Urothelium cell line (cell line): Measurements from ENCODE around the gene CMKLR1.

ENCODE experiments used
- DNase-seq: peaks from one replicate; pipeline ENCODE4 v3.0.0; 2011; ENCODE audit warnings: low spot score, mixed read lengths
- FAIRE-seq: peaks from 2 replicates; lab custom pipeline; 2011; peaks lifted over from hg19 to GRCh38; lab: Jason Lieb, UNC

CMKLR1 gene

DNA sequence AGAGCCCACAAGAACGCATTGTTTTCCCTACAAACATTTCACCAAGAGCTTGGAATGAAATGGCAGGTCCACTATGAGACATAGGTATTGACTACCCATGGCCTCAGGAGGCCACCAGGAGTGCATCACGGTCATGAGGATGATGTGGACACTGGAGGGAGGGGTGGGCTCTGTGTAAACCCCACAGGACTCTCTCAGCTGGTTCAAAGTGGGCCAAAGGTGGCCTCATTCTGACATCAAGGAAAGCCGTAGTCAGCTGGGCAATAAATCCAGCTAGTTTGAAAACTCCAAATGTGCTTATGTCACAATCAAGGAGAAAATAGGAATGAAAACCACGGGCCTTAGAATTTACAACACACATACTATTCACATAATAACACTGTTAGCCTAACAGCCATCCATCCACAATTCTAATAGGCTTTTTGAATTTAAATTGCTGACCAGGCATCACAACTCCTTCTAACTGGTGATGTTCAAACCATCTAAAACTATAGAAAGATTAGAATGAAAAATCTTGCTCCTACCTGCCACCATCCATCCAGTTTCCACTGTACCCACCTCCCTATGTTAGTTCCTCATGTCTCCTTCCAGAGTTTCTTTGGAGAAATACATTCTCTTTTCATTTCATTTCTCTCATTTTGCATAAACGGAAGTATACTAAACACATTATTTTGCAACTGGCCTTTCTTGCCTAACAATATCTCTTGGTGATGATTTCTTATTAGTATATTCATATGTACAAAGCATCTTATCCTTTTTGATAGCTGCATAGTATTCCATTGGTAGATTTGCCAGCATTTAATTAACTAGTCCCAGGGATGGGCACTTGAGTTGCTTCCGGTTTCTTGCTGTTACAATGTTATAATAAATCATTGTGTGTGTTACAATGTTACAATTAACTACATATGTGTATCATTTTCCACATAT, 21.5 kb downstream of the CMKLR1 start:
- DNase-seq (no peak), FAIRE-seq (no peak)

DNA sequence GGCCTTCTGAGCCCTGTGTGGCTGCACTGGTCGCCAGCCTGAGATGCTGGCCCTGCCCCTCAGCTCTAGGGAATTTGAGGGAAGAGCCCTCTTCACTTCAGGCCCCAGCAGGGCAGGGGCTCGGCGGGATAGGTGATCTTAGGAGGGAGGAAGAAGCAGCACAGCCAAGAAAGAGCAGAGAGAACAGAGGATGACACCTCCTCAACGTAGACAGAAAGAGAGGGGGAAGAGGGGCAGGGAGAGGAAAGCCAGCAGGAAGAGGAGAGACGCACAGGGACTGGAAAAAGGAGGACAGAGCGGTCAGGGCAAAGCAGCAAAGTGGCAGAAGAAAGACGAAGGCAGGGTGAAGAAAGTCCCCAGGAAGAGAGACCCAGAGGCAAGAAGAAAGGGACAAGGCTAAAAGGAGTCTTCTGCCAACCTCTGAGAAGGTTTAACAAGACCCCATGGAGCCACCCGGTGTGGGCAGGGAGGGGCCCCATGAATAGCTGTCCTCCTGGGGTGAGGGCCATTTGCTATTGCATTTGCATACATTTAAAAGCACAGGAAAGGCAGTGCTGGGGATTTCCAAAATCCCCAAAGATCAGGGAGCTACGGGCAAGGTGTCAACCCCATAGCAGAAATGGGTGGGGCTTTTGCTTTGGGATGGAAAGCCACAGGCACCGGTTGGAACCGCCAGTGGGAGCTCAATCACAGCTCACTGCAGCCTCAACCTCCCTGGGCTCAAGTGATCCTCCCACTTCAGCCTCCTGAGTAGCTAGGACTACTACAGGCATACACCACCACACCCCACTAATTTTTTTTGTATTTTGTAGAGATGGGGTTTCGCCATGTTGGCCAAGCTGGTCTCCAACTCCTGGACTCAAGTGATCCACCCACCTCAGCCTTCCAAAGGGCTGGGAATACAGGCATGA, 22.7 kb downstream of the CMKLR1 start:
- FAIRE-seq (no peak), DNase-seq (no peak)

DNA sequence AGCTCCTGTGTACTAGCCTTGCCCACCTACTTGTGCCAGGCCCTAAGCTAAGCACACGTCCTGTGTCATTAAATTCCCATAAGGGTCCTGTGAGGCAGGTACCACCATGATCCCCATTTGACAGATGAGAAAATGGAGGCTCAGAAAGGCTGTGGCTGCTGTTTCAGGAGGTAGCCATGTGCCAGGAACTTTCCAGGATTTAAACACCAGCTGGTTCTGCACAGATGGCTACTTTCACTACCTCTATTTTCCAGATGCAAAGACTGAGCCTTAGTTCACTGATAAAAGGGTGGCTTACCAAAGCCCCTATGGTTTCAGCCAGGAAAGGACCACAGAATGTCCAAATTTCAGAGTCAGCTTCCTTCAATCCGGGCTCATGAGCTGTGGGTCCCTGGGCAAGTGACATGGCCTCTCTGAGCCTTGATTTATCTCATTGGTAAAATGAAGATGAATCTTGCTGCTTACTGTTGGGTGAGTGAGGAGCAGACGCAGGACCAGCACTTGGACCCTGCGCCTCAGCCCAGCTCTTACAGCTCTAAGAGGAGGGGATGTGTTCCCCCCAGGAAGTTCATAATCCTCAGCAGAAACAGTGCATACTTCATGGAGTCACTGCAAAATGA, 23.5 kb downstream of the CMKLR1 start:
- DNase-seq (no peak), FAIRE-seq (no peak)

DNA sequence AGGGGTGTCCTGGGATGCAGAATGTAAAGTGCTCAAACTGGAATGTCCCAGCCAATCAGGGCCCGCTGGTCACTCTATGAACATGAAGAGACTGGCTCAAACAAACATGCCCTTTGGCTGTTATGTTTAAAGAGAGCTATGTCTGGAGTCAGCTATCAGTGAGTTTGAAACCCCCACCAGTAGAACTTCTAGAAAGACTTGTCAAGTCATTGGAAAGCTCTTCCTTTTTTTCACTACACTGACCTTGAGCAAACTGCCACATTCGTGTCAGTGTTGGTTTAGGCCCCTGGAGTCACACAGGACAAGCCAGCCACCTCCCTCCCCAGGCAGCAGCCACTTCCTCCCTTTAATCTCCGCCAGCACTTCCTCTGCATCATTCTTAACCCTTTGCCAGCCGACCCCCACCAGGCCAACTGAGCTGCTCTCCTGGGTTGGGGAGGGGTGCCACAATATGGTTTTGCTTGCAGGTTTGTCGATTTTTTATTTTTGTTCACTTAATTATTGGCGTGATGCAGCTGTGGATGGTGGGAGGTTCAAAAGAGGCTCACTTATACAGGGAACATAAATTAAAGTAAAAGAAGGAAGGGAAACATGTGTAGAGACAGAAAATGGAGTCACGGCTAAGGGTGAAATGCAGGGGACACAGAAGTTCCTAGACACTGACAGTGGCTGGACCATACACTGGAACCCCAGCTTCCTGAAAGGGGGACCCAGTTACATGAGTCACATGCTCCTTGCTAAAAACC, 25.3 kb downstream of the CMKLR1 start:
- DNase-seq (no peak), FAIRE-seq (no peak)

DNA sequence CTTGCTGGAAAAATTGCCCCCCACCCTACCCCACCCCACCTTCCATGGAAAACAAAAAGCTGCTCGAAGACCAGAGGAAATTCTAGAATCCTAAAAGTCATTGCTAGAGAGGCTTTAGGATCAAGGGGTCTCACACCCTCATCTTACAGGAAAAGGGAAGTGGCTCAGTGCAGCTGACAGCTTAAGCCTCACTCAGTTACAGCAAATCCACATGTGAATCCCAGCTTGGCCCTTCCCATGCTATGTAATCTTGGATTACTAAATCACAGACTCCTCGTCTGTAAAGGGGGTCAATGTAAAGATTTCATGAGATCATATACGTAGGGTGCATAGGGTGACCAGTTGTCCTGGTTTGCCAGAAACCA, 25.9 kb downstream of the CMKLR1 start:
- DNase-seq = no peak
- FAIRE-seq = no peak

DNA sequence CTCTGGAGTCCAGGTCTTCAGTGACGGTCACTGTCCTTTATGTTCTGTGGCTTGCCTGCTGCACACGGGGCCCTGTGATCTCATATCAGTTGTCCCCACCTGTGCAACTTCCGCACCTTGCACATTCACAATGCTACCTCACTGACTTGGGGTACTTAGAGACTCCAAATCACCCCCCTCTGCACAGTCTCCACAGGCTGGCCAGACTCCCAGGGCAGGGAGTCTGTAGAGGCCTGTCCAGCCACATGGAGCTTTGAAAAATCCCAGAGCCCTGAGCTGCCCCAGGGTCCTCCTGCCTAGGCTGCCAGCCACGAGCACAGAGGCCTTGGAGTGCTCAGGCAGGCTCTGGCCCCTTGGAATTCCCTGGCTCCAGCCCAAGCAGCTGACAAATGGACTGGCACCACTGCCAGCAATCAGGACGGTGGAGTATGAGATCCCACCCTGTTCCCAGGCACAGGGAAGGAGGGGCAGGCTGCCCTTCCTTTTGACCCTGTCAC, 26.4 kb downstream of the CMKLR1 start:
- FAIRE-seq = no peak
- DNase-seq = no peak

DNA sequence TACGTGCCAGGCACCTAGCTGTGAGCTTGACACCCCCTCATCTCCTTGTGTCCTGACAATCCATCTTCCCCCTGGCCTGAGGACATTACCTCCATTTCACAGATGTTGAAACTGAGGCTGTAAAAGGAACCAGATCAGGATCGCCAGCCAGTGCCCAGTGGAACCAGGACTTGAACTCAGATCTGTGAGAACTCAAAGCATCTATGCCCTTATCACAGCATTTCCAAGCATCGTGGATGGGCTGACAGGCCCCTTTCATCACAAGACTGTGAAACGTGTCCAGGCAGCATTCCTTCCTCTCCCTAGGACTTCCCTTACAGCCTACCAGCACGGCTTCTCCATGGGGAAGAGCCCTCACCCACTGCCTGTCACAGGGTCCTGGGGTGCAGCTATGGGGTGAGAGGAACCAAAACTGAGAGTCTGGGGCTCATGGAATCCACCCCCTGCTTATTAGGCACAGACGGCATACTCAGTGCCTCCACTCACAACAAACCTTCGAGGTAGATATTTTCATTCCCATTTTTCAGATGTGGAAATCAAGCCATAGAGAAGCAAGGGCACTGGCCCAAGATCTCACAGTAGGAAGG, 26.9 kb downstream of the CMKLR1 start:
- DNase-seq (no peak), FAIRE-seq (no peak)

DNA sequence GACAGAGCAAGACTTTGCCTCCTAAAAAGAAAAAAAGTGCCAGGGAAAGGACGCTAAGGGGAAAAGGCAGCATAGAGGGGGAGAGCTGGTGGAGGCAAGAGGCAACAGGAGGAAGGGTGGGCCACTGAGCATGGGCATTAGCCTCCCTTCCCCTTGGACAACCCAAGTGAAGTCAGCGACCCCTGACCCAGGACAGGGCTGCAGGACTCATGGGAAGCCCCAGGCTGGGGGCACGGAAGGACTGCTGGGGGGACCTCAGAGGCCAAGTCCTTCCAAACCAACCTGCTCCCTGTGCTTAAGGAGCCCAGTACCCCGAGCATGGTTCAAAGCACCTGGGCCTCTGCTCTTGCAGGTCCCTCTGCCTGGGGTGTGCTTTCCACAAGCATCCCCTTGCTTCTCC, 27.5 kb downstream of the CMKLR1 start:
- no peak for FAIRE-seq

DNA sequence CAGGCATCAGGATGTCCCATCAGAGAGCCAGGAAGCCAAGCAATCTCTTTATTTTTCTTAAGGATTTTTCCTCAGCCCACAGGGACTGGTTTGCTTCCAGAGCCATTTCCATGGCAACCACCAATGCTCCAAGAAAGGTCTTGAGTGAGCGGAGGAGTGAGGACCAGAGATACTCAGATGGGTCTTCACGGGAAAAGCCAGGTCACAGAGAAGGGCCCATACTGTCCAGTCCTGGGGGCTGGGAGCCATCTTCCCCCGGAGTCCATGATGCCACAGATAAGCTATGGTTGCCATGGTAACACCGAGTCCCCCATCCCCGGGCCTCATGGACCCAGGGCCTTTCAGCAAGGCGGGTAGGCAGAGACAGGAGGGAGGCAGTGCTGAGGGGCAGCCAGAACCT, 28.6 kb downstream of the CMKLR1 start:
- FAIRE-seq (no peak), DNase-seq (no peak)

More for the DNA sequence above, 27.5 kb downstream of the CMKLR1 start:
- no peak for DNase-seq

DNA sequence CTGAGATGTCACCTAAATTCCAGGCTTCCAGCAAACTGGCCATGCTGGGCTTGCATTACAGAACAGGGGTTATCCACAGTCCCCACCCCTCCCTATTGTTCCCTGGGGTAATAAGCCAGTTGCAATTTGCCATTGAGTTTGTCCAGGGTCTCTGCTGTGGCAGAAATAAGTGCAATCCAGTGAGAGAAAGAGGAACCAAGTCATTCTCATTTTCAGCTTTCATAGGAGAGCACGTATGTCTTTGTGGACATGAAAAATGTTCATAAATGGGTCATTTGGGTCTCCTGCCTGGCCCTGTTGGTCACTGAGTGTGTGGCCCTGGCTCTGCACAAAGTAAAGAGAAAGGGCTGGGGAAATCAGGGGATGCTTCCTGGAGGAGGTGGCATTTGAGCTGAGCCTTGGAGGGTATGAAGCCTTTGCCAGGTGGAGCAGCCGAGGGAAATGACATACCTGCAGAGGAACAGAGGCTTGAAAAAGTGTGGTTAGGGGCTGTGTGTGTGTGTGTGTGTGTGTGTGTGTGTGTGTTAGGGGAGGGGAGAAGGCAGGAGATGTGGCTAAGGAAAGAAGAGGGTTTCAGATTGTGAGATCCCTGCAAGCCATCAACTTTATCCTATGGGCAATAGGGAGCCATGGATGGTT, 29.3 kb downstream of the CMKLR1 start:
- FAIRE-seq (no peak), DNase-seq (no peak)

DNA sequence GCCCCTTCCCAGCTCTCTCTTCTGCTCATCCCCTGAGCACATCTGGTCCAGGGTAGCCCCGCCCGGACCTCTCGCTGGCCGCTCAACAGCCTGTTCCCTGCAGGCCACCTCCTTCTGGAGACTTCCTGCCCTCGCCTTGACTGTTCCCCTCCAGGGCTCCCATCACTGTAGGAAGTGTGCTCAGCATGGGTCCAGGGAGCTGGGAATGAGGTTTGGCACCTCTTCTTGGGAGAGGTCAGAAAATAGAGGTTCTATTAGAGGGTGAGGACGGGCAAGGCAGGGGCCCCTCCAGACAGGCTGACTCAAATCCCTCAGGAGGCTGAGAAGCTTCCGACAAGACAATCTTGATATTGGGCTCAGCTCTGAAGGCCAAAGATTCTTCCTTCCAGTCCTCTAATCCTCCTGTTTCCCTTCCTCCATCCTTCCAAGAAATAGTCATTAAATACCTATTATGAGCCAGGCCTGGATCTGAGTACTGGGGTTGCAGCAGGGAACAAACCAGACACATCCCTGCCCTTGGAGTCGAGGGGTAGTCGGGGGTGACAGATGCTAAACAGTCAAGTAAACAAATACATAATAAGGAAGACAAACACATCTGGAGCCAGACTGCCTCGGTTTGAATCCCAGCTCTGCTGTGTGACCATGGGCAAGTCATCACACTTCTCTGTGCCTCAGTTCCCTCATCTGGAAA, 30.6 kb downstream of the CMKLR1 start:
- no peak for FAIRE-seq
- DNase-seq = no peak

DNA sequence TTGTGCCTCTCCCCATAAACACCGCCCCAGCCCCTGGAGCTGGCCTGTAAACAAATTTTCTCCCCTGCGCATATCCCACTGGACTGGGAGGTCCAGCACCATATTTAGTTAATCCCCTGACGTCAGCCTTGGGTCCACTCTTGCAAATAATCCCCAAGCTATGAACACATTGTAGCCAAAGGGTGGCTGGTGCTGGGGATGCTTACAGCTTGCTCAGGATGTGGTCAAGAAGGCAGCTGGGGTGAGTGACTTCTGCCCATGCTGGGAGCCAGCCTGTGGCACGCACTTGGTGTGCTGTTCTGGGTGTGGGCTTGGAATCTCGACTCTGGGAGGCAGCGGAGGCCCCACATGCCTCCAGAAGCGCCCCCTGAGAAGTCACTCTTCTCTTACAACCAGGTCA, 32.1 kb downstream of the CMKLR1 start:
- DNase-seq (no peak), FAIRE-seq (no peak)

DNA sequence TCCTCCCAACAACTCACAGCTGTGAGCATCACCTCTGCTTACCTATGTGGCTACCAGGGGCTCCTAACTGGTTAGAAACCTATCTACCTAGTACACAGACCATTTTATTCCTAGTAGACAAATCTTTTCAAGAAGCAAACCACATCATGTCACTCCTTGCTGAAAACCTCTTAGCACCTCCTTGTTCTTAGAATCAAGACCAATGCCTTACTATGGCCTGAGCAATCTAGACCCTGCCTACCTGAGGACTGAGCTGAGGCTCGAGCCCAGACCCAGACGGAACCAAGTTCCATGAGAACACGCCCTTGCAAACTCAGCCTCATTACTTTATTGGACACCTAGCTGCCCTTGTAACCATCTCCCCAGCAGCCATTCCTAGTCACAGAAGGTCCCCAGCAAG, 32.6 kb downstream of the CMKLR1 start:
- FAIRE-seq (no peak), DNase-seq (no peak)

DNA sequence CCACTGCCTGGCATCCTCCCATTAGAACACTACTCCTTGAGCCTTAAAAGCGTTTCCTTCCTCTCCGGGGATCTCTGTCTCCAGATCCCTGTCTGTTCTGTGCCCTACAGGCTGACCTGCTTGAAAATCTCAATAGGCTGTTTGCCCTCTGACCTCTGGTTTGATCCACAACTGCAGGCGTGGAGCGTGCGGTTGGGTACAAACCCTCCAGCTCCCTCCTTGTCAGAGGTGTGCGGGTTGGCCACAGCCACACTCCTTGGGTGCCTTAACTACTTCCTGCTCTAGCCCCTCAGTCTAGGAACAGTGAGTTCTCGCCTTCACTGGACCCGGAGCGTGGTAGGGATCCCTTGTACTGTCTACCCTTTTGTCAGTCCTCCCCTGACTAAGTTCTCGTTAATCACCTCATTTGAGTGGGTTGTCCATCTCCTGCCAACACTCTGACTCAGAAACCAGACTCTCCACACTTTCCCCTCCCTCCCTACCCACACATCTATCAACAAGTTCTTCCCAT, 33.1 kb downstream of the CMKLR1 start:
- DNase-seq = peak; percentile 36
- no peak for FAIRE-seq

DNA sequence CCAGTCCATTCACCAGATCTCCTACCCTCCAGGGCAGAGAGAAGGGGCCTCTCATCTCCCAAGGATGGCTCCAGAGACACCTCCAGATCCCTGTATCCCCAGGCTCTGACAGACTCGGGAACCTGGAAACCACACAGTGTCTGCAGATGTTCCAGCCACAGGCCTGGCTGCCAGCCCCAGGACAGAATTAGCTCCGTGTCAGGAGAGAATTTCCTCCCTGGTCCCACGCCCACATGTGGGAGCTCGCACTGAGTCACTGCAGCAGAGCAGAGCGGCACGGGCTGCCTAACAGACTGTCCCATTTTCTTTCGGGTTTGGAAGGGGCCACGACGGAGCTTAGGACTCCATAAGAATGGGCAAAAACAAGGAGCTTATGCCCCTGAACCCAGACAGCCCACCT, 33.6 kb downstream of the CMKLR1 start:
- FAIRE-seq (no peak), DNase-seq (peak; percentile 73)

DNA sequence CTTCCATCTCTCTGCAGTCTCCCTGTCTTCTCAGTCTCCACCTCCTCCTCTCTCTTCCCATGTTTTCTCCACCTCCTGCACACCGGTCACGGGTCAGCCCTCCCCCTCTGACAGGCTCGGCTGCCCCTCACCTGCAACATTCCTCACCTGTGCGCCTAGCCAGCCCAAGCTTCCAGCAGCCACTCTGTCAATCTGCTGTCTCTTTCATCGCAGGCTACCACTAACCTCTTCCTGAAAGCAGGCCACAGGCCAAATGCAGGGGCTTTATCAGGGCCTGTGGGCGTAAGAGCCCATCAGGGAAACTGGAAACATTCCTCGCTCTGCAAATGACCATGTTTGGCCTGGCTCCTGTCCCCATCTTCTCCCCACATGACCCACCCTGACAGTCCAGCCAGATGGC, 34.5 kb downstream of the CMKLR1 start:
- DNase-seq = no peak
- FAIRE-seq = no peak

DNA sequence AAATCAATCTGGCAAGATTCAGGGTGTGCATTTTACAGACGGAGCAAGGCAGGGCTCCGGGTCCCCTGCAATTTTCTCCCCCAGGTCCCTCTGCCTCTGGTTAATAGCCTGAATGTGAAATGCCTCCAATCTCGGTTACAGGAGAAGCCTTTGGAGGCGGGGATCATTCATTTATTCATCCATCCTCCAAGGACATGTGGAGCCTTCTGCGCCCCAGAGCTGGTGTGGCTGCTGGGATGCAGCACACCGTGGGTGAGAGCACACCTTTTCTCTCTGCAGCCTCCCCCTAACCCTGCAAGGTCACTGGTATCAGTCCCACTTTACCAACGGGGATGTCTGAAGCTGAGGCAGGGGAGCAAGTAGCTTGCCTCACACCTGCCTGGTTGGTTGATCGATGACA, 35.4 kb downstream of the CMKLR1 start:
- DNase-seq = no peak
- no peak for FAIRE-seq

DNA sequence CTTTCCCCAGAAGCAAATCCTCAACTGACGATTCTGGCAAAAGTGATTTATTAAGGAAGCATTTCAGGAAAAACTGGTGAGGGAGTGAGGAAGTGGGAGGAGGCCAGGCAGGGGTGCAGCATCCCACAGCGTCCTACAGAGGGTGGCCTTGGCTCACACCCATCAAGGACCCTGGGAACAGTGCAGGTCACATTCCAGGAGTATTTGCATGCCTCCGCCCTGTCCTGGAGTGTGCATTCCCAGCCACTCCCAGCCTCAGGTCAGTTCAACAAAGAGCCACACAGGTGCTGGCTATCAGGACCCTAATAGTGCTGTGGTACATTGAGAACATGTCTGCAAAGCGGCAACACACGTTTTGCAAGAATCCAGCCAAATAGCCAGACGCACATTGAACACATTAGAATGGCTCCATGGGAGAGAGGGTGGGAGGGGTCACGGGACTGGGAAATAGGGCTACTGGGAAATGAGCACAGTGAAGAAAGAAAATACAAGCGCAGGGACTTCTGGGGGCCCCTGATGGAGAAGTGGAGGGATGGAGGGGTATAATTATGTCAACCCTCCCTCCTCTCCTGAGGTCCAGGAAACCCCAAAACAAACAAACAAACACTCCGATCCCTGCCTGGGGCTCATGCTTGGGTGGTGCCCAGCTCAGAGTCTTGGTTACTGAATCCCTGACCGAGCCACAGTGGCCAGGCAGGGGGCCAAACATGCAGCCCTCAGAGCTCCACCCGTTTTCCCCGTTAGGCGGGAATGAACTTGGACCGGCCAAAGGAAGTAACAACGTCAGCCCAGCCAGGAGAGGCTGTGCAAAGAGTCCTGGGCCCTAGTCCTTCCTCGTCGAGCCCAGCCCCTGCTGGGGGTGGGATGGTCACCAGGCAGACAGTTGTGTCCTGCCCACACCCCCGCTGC, 36.5 kb downstream of the CMKLR1 start:
- DNase-seq (peak; percentile 21), FAIRE-seq (no peak)
